ENCODE measurements around the gene KRT17.
"Not testable (repeated sequence)": the region's sequence is repeated elsewhere in the genome, so short reads cannot be mapped to it uniquely, and the experiment has no call there.

The KRT17 gene

GRCh38 chr17:41653892-41654677 is 29.7 kb upstream of the KRT17 start:
- DNase-seq (ENCODE audit: low spot score) = no peak

GRCh38 chr17:41653421-41653820 is 29.0 kb upstream of the KRT17 start:
- DNase-seq (ENCODE audit: low spot score) = no peak

- no peak for DNase-seq (ENCODE audit: low spot score)
These were observed 28.1 kb upstream of the KRT17 start for GRCh38 chr17:41652461-41652970.

GRCh38 chr17:41651625-41652460 is 27.5 kb upstream of the KRT17 start:
- no peak for DNase-seq (ENCODE audit: low spot score)

GRCh38 chr17:41650794-41651624 is 26.6 kb upstream of the KRT17 start:
- no peak for DNase-seq (ENCODE audit: low spot score)

GRCh38 chr17:41649923-41650519 is 25.6 kb upstream of the KRT17 start:
- DNase-seq (ENCODE audit: low spot score) = no peak

- peak; percentile 84 for DNase-seq (ENCODE audit: low spot score)
These were observed 24.2 kb upstream of the KRT17 start for GRCh38 chr17:41648411-41649195.

- peak; percentile 83 for DNase-seq (ENCODE audit: low spot score)
These were observed 23.6 kb upstream of the KRT17 start for GRCh38 chr17:41647940-41648410.

GRCh38 chr17:41647038-41647813 is 22.9 kb upstream of the KRT17 start:
- no peak for DNase-seq (ENCODE audit: low spot score)

GRCh38 chr17:41642252-41643156 is 18.1 kb upstream of the KRT17 start:
- no peak for DNase-seq (ENCODE audit: low spot score)

- not testable (repeated sequence) for DNase-seq (ENCODE audit: low spot score)
These were observed 16.2 kb upstream of the KRT17 start for GRCh38 chr17:41640596-41640995.

- no peak for DNase-seq (ENCODE audit: low spot score)
These were observed 15.4 kb upstream of the KRT17 start for GRCh38 chr17:41639492-41640473.

- DNase-seq (ENCODE audit: low spot score) = no peak
These were observed 14.6 kb upstream of the KRT17 start for GRCh38 chr17:41638941-41639340.

GRCh38 chr17:41638194-41638593 is 13.8 kb upstream of the KRT17 start:
- DNase-seq (ENCODE audit: low spot score) = no peak

- DNase-seq (ENCODE audit: low spot score) = no peak
These were observed 12.3 kb upstream of the KRT17 start for GRCh38 chr17:41636652-41637051.

- DNase-seq (ENCODE audit: low spot score) = peak; percentile 12
These were observed 11.0 kb upstream of the KRT17 start for GRCh38 chr17:41635121-41636097.

Data from cerebellar cortex (tissue), 1 donor.